Type B pancreatic cell (in vitro differentiated cells): ENCODE data around the gene AMIGO1. TPM values are rescaled to one million over a fixed set of nuclear protein-coding genes. Genes with fewer than 3 reads are reported as not detected.
"Not testable (repeated sequence)": the region's sequence is repeated elsewhere in the genome, so short reads cannot be mapped to it uniquely, and the experiment has no call there.

ENCODE experiments used
- DNase-seq: peaks from one replicate; pipeline ENCODE4 v3.0.0; 2021; ENCODE audit warnings: mixed read lengths; ENCODE audit not compliant: unreplicated experiment; ENCODE audit errors: extremely low spot score
- H3K27ac Mint-ChIP-seq: 2 replicates; pipeline ENCODE4 v1.8.0; 2021; ENCODE audit warnings: mild to moderate bottlenecking, mixed read lengths
- H3K27me3 Mint-ChIP-seq: 2 replicates; pipeline ENCODE4 v1.8.0; 2021; ENCODE audit warnings: mixed read lengths
- H3K36me3 Mint-ChIP-seq: 2 replicates; pipeline ENCODE4 v1.8.0; 2021; ENCODE audit warnings: mixed read lengths
- H3K4me1 Mint-ChIP-seq: one replicate; pipeline ENCODE4 v1.8.0; 2021; ENCODE audit warnings: mixed read lengths; ENCODE audit not compliant: unreplicated experiment
- H3K4me3 Mint-ChIP-seq: 2 replicates; pipeline ENCODE4 v1.8.0; 2021; ENCODE audit warnings: mild to moderate bottlenecking, mixed read lengths
- H3K9me3 Mint-ChIP-seq: 2 replicates; pipeline ENCODE4 v1.8.0; 2021; ENCODE audit warnings: mixed read lengths
- total RNA-seq: library from RNA; stranded (reverse); gene quantifications from 2 replicates; pipeline ENCODE4 v1.2.1, GENCODE V29; 2021; ENCODE audit warnings: low replicate concordance
- TF ChIP-seq, protein P1 (sequence below): fragments of 200-600 bp; sonication (generic); conservative IDR thresholded peaks from 2 replicates; pipeline ENCODE4 v1.5.0; 2021; ENCODE audit warnings: antibody characterized with exemption, mild to moderate bottlenecking

The AMIGO1 gene
- total RNA-seq, 1 donor from 2014 or later = 6.1 TPM

DNA sequence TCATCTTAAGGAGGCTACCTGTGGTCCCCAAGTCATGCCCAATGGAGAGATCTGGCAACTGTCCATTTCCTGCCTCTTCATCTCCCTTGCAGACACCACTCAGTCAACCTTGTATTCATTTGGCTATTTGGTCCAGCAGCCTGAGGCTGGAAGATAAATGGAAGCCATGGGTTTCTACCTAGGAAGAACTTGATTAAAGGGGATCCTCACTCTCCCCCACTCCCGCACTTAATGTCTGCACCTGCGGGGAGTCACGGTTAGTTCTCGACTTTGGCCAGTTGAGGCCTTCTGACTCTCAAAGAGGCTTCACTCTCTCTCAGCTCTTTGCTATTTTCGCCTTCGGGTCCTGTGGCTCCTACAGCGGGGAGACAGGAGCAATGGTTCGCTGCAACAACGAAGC, 34.3 kb downstream of the AMIGO1 start:
- Mint-ChIP-seq H3K27me3 (peaks cover 83% of the 10 kb centered on the region), H3K36me3 (no peaks in the 10 kb centered on the region), H3K4me1 (no peaks in the 10 kb centered on the region), H3K4me3 (no peak overlapping the region), H3K27ac (no peak overlapping the region), H3K9me3 (peaks cover 5% of the 10 kb centered on the region)
- TF ChIP-seq, protein P1, sequence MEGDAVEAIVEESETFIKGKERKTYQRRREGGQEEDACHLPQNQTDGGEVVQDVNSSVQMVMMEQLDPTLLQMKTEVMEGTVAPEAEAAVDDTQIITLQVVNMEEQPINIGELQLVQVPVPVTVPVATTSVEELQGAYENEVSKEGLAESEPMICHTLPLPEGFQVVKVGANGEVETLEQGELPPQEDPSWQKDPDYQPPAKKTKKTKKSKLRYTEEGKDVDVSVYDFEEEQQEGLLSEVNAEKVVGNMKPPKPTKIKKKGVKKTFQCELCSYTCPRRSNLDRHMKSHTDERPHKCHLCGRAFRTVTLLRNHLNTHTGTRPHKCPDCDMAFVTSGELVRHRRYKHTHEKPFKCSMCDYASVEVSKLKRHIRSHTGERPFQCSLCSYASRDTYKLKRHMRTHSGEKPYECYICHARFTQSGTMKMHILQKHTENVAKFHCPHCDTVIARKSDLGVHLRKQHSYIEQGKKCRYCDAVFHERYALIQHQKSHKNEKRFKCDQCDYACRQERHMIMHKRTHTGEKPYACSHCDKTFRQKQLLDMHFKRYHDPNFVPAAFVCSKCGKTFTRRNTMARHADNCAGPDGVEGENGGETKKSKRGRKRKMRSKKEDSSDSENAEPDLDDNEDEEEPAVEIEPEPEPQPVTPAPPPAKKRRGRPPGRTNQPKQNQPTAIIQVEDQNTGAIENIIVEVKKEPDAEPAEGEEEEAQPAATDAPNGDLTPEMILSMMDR = no peak
- peak; percentile 39 for DNase-seq

DNA sequence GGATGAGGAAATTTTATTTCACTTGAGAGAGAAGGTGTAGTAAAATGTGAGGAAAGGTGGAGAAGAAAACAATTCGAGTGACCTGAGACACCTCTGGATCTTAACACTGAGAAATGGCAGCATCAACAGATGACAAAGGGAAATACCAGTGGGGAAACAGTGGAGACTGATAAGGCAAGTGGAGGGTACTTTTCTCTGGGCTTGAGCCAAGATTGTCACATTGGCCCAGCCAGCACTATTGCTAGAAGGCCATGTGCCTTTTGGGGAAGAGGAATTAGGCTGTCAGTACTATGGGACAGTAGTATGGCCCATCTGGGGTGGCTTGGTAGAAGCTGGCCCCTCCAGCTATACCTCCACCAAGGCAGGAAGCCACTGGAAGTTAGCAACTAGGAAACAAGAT, 34.8 kb downstream of the AMIGO1 start:
- TF ChIP-seq, protein P1 = no peak
- no peak for DNase-seq
- Mint-ChIP-seq H3K36me3 (no peaks in the 10 kb centered on the region), H3K27ac (no peak overlapping the region), H3K9me3 (peaks cover 5% of the 10 kb centered on the region), H3K4me1 (no peaks in the 10 kb centered on the region), H3K4me3 (no peak overlapping the region), H3K27me3 (peaks cover 84% of the 10 kb centered on the region)

DNA sequence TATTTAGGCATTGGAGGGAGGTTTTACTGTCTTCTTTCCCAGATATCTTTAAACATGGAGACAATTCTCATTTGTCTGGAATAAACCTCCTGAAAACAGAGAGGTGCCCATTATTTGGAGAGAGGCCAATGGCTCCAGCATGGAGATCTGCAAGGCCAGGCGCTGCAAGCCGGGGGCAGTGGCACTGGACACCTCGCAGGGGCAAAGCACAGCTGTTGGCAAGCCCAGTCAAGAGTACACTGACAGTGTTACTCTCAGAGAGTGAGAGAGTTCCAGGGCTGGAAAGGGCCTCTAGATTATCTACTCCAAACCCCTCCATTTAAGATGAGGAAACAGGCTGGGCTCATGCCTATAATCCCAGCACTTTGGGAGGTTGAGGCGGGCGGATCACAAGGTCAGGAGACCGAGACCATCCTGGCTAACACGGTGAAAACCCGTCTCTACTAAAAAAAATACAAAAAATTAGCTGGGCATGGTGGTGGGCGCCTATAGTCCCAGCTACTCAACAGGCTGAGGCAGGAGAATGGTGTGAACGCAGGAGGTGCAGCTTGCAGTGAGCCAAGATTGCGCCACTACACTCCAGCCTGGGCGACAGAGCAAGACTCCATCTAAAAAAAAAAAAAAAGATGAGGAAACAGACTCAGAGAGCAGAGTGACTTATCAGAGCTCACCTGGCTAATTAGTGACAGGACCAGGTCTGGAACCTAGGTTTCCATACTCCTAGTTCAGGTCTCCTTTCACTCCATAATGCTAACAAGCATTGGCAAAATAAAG, 36.1 kb downstream of the AMIGO1 start:
- not testable (repeated sequence) for H3K4me1 Mint-ChIP-seq, H3K36me3 Mint-ChIP-seq, H3K27ac Mint-ChIP-seq, H3K4me3 Mint-ChIP-seq, DNase-seq, H3K9me3 Mint-ChIP-seq
- H3K27me3 Mint-ChIP-seq = peaks cover 84% of the 10 kb centered on the region

DNA sequence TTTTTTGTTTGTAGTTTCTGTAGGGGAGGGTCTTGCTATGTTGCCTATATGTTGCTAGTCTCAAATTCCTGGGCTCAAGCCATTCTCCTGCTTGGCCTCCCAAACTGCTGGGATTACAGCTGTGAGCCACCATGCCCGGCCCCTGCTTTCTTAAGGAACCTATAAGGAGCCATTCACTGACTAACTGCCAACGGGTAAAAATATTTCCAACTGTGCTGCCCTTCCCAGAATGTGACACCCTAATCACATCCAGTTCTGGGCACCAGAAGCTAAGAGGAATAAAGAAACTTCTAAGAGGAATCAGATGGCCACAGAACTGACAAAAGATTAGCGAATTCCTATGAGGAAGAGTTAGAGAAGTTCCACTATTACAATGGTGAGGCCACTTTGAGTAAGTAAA, 36.7 kb downstream of the AMIGO1 start:
- Mint-ChIP-seq H3K27ac (no peak overlapping the region), H3K36me3 (no peaks in the 10 kb centered on the region), H3K9me3 (no peaks in the 10 kb centered on the region), H3K4me3 (no peak overlapping the region), H3K4me1 (no peaks in the 10 kb centered on the region), H3K27me3 (peaks cover 87% of the 10 kb centered on the region)
- DNase-seq = no peak
- TF ChIP-seq, protein P1 = no peak

DNA sequence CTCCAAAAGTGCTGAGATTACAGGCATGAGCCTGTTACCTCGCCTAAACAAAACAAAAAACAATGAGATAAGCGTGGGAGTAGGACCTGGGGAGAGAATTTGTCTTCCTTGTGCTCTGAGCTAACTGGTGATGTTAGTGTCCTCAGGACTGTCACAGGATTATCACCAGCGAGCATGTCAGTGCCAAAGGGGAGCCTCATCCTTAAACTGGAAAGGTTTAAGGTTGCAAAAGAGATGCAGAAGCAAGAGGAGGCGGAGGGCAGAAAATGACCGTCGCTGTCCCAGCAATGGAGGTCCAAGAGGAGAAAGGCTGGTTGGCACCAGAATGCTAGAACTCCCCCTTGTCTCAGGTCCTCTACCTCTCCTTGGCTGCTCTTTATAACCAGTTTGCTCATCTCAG, 39.3 kb downstream of the AMIGO1 start:
- no peaks in the 10 kb centered on the region for H3K4me1 Mint-ChIP-seq
- DNase-seq = no peak
- H3K4me3 Mint-ChIP-seq = no peak overlapping the region
- H3K27me3 Mint-ChIP-seq = peaks cover 89% of the 10 kb centered on the region
- H3K36me3 Mint-ChIP-seq = no peaks in the 10 kb centered on the region
- no peaks in the 10 kb centered on the region for H3K9me3 Mint-ChIP-seq
- TF ChIP-seq, protein P1 = no peak
- H3K27ac Mint-ChIP-seq = no peak overlapping the region

DNA sequence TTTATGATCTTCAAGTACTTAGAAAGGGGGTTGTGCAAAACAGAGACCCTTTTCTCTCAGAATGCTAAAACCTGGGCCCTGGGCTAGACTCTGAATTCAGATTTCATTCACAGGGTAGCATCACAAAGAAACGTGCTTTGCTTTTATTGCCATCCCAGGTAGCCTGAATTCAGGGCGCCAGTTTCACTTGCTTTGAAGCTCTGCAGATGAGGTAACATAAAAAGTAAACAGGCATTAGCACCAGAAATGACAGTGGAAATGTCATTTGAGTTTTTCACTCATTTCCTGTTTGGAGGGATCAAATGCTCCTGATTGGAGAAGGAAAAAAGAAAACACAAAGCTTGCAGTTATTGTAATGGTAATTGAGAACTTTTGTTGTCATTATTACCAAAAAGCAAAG, 40.6 kb downstream of the AMIGO1 start:
- DNase-seq = no peak
- Mint-ChIP-seq H3K9me3 (no peaks in the 10 kb centered on the region), H3K36me3 (no peaks in the 10 kb centered on the region), H3K27me3 (peaks cover 90% of the 10 kb centered on the region), H3K4me1 (no peaks in the 10 kb centered on the region), H3K4me3 (no peak overlapping the region), H3K27ac (no peak overlapping the region)
- TF ChIP-seq, protein P1 = no peak
